GM23338 (cell line): ENCODE results near the gene FBN2. TPM values are rescaled to one million over a fixed set of nuclear protein-coding genes. Genes with fewer than 3 reads are reported as not detected.

Experiments
- ATAC-seq: fragments of 200-7000 bp; cut with Tn5 transposase; 3 replicates; pipeline ENCODE4 v1.9.1; 2020
- DNase-seq: peaks from one replicate; pipeline ENCODE4 v3.0.0-alpha.2; 2015; ENCODE audit warnings: low spot score
- H2AFZ ChIP-seq: fragments of 200-600 bp; sonication (generic); 2 replicates; pipeline ENCODE4 v1.8.0; 2016; ENCODE audit warnings: antibody characterized with exemption, mild to moderate bottlenecking, moderate library complexity
- H3F3A ChIP-seq: fragments of 200-600 bp; sonication (generic); replicated peaks from 2 replicates; pipeline ENCODE4 v1.8.0; 2017; ENCODE audit warnings: antibody characterized with exemption, mixed run types, low read depth
- H3K27ac ChIP-seq: fragments of 200-600 bp; sonication (generic); 2 replicates; pipeline ENCODE4 v1.6.1; 2016; ENCODE audit warnings: low read depth
- H3K27me3 ChIP-seq: fragments of 200-600 bp; sonication (generic); 2 replicates; pipeline ENCODE4 v1.8.0; 2016; ENCODE audit warnings: mild to moderate bottlenecking, mixed run types, moderate library complexity; ENCODE audit not compliant: insufficient read depth
- H3K36me3 ChIP-seq: fragments of 200-600 bp; sonication (generic); 2 replicates; pipeline ENCODE4 v1.8.0; 2016; ENCODE audit warnings: mild to moderate bottlenecking; ENCODE audit not compliant: insufficient read depth
- H3K4me1 ChIP-seq: fragments of 200-600 bp; sonication (generic); 2 replicates; pipeline ENCODE4 v1.8.0; 2016; ENCODE audit warnings: mild to moderate bottlenecking, moderate library complexity; ENCODE audit not compliant: insufficient read depth
- H3K4me2 ChIP-seq: fragments of 200-600 bp; sonication (generic); 2 replicates; pipeline ENCODE4 v1.7.1; 2017; ENCODE audit warnings: mixed run types
- H3K4me3 ChIP-seq: fragments of 200-600 bp; sonication (generic); 2 replicates; pipeline ENCODE4 v1.6.1; 2016; ENCODE audit warnings: mixed run types
- H3K79me2 ChIP-seq: fragments of 200-600 bp; sonication (generic); replicated peaks from 2 replicates; pipeline ENCODE4 v1.8.0; 2017; ENCODE audit warnings: mild to moderate bottlenecking; ENCODE audit not compliant: insufficient read depth
- H3K9me2 ChIP-seq: fragments of 200-600 bp; sonication (generic); 2 replicates; pipeline ENCODE4 v1.8.0; 2017; ENCODE audit not compliant: insufficient read depth
- H4K20me1 ChIP-seq: fragments of 200-600 bp; sonication (generic); replicated peaks from 2 replicates; pipeline ENCODE4 v1.8.0; 2017; ENCODE audit warnings: mild to moderate bottlenecking; ENCODE audit not compliant: insufficient read depth
- H3K27ac Mint-ChIP-seq: 2 replicates; pipeline ENCODE4 v1.8.0; 2020; ENCODE audit warnings: inconsistent platforms, mild to moderate bottlenecking, moderate library complexity, mixed read lengths
- H3K27me3 Mint-ChIP-seq: 3 replicates; pipeline ENCODE4 v1.8.0; 2022; ENCODE audit warnings: low read depth, mild to moderate bottlenecking, moderate library complexity, mixed read lengths, inconsistent platforms; ENCODE audit not compliant: insufficient read depth, poor library complexity
- H3K36me3 Mint-ChIP-seq: 3 replicates; pipeline ENCODE4 v1.8.0; 2021; ENCODE audit warnings: low read depth, mild to moderate bottlenecking, inconsistent platforms, moderate library complexity, mixed read lengths
- H3K4me1 Mint-ChIP-seq: 3 replicates; pipeline ENCODE4 v1.8.0; 2020; ENCODE audit warnings: mild to moderate bottlenecking, inconsistent platforms, mixed read lengths
- H3K4me3 Mint-ChIP-seq: 3 replicates; pipeline ENCODE4 v1.8.0; 2021; ENCODE audit warnings: moderate library complexity, mild to moderate bottlenecking, inconsistent platforms, mixed read lengths
- H3K9me3 Mint-ChIP-seq: 3 replicates; pipeline ENCODE4 v1.8.0; 2020; ENCODE audit warnings: moderate library complexity, mild to moderate bottlenecking, inconsistent platforms, mixed read lengths
- CREB1 ChIP-seq: fragments of 250-450 bp; sonication (Bioruptor Pico); IDR thresholded peaks from 2 replicates; pipeline ENCODE4 v1.5.0; 2020; ENCODE audit warnings: low read depth, mild to moderate bottlenecking, moderate library complexity
- CTCF ChIP-seq, 2 experiments: fragments of 200-600 bp in 1 of 2; sonication (generic) in 1 of 2; conservative IDR thresholded peaks; 2 replicates each; pipeline versions ENCODE4 v1.5.1 to v1.6.1; 2016 to 2017; ENCODE audit warnings: antibody characterized with exemption in 2 of 2, low read depth in 2 of 2, mild to moderate bottlenecking in 2 of 2, moderate library complexity in 1 of 2
- ETS1 ChIP-seq: IDR thresholded peaks from 2 replicates; pipeline ENCODE4 v1.6.1; 2016; ENCODE audit warnings: antibody characterized with exemption
- EZH2 ChIP-seq: fragments of 200-600 bp; sonication (generic); IDR thresholded peaks from one replicate; pipeline ENCODE4 v1.8.0; 2017; ENCODE audit warnings: antibody characterized with exemption, mild to moderate bottlenecking, low read depth; ENCODE audit not compliant: unreplicated experiment
- EZH2phosphoT487 ChIP-seq: fragments of 200-600 bp; sonication (generic); IDR thresholded peaks from one replicate; pipeline ENCODE4 v1.8.1; 2018; ENCODE audit warnings: antibody characterized with exemption; ENCODE audit not compliant: unreplicated experiment
- JUNB ChIP-seq: IDR thresholded peaks from one replicate; pipeline ENCODE4 v1.6.1; 2016; ENCODE audit warnings: antibody characterized with exemption; ENCODE audit not compliant: unreplicated experiment
- NANOG ChIP-seq: IDR thresholded peaks from 2 replicates; pipeline ENCODE4 v1.6.1; 2016; ENCODE audit warnings: antibody characterized with exemption, borderline replicate concordance
- POLR2AphosphoS5 ChIP-seq: IDR thresholded peaks from 2 replicates; pipeline ENCODE4 v1.6.1; 2016; ENCODE audit warnings: antibody characterized with exemption, low read depth
- REST ChIP-seq: IDR thresholded peaks from one replicate; pipeline ENCODE4 v1.6.1; 2018; ENCODE audit warnings: antibody characterized with exemption; ENCODE audit not compliant: unreplicated experiment
- STAT1 ChIP-seq: IDR thresholded peaks from one replicate; pipeline ENCODE4 v1.6.1; 2016; ENCODE audit warnings: antibody characterized with exemption; ENCODE audit not compliant: unreplicated experiment
- ZNF114 ChIP-seq: fragments of 250-450 bp; sonication (Bioruptor Pico); IDR thresholded peaks from 2 replicates; pipeline ENCODE4 v1.5.0; 2020; ENCODE audit warnings: mild to moderate bottlenecking, moderate library complexity
- ZNF331 ChIP-seq: fragments of 250-450 bp; sonication (Bioruptor Pico); IDR thresholded peaks from 2 replicates; pipeline ENCODE4 v1.5.0; 2020; ENCODE audit warnings: low read depth, mild to moderate bottlenecking, moderate library complexity
- ZNF462 ChIP-seq: fragments of 250-450 bp; sonication (Bioruptor Pico); IDR thresholded peaks from 2 replicates; pipeline ENCODE4 v1.5.0; 2020; ENCODE audit warnings: mild to moderate bottlenecking, moderate library complexity
- polyA plus RNA-seq: library from polyadenylated mRNA; unstranded; fragments of >200 nt; fragmentation: Nextera tagmentation; extraction: Ambion mirVana; gene quantifications from 2 replicates; pipeline ENCODE4 v1.2.1, GENCODE V29; 2016
- total RNA-seq: library from RNA; depleted of rRNA; stranded (reverse); fragments of >200 nt; shearing (Covaris generic); gene quantifications from 2 replicates; pipeline ENCODE4 v1.2.3, GENCODE V29; 2014

Gene FBN2
- total and polyA plus RNA-seq, 2 experiments from 2014 or later: 2.6 to 13.6 TPM

- H3K9me2 ChIP-seq: no peaks in the 10 kb centered on the region
- no peaks in the 10 kb centered on the region for H3K4me1 ChIP-seq
- no peak overlapping the region for H3K4me2 ChIP-seq
- H3K27ac Mint-ChIP-seq: no peak overlapping the region
- H3F3A ChIP-seq: no peaks in the 10 kb centered on the region
- ATAC-seq (no peak), DNase-seq (no peak)
- H2AFZ ChIP-seq: no peak overlapping the region
- H3K79me2 ChIP-seq: no peaks in the 10 kb centered on the region
- no peak overlapping the region for H3K27ac ChIP-seq
- H3K4me3 ChIP-seq: no peak overlapping the region
- no peaks in the 10 kb centered on the region; the same call in 2 of the 3 replicates for H3K9me3 Mint-ChIP-seq
- no peaks in the 10 kb centered on the region for H3K36me3 ChIP-seq
- H3K4me1 Mint-ChIP-seq: no peaks in the 10 kb centered on the region
- H3K27me3 ChIP-seq: no peaks in the 10 kb centered on the region
- H3K4me3 Mint-ChIP-seq: no peak overlapping the region
- H3K27me3 Mint-ChIP-seq: no peaks in the 10 kb centered on the region
- H4K20me1 ChIP-seq: no peaks in the 10 kb centered on the region
- peaks cover 5% of the 10 kb centered on the region for H3K36me3 Mint-ChIP-seq
- TF ChIP-seq JUNB (no peak), EZH2 (no peak), CREB1 (no peak), ZNF462 (CRISPR knock-in tag) (no peak), REST (no peak), CTCF (conservative IDR thresholded peaks at IDR 0.05; ENCODE audit: low read depth in 2 of 2) (no peak), POLR2AphosphoS5 (no peak), STAT1 (no peak), NANOG (no peak), ETS1 (no peak), ZNF114 (CRISPR knock-in tag) (no peak), EZH2phosphoT487 (no peak), ZNF331 (CRISPR knock-in tag) (no peak)
Observed at GRCh38 chr5:128512894-128513293, 25.2 kb downstream of the FBN2 start.
